H7 (cell line): Measurements from ENCODE around the gene PDIA6. TPM values are rescaled to one million over a fixed set of nuclear protein-coding genes. Genes with fewer than 3 reads are reported as not detected.
"Not testable (repeated sequence)": the region's sequence is repeated elsewhere in the genome, so short reads cannot be mapped to it uniquely, and the experiment has no call there.

Experiments
- DNase-seq: peaks from one replicate; pipeline ENCODE4 v3.0.0; 2012
- H3K27me3 ChIP-seq: 2 replicates; pipeline ENCODE4 v1.6.0; 2011; ENCODE audit warnings: mild to moderate bottlenecking, low read length; ENCODE audit not compliant: control insufficient read depth, insufficient read depth
- H3K36me3 ChIP-seq: replicated peaks from 2 replicates; pipeline ENCODE4 v1.5.1; 2011; ENCODE audit warnings: low read length; ENCODE audit not compliant: control insufficient read depth, insufficient read depth
- H3K4me3 ChIP-seq: 2 replicates; pipeline ENCODE4 v1.5.1; 2011; ENCODE audit warnings: low read depth, mild to moderate bottlenecking, control low read depth, low read length, moderate library complexity; ENCODE audit not compliant: insufficient read depth
- total RNA-seq: library from RNA; depleted of rRNA; stranded (reverse); fragments of >200 nt; shearing (Covaris generic); gene quantifications from 2 replicates; pipeline ENCODE4 v1.2.3, GENCODE V29; 2014

Gene PDIA6
- total RNA-seq, 1 experiment from 2014 or later: 354 TPM

- not testable (repeated sequence) for DNase-seq, H3K4me3 ChIP-seq, H3K27me3 ChIP-seq, H3K36me3 ChIP-seq
These were observed 6.6 kb downstream of the PDIA6 start for GRCh38 chr2:10805990-10806389.

GRCh38 chr2:10802657-10803056 lies 9.9 kb downstream of the PDIA6 start:
- H3K27me3 ChIP-seq: no peaks in the 10 kb centered on the region
- peaks cover 13% of the 10 kb centered on the region for H3K36me3 ChIP-seq
- H3K4me3 ChIP-seq: no peak overlapping the region
- no peak for DNase-seq

- Histone ChIP-seq H3K36me3 (peaks cover 27% of the 10 kb centered on the region), H3K4me3 (no peak overlapping the region), H3K27me3 (no peaks in the 10 kb centered on the region)
- no peak for DNase-seq
These were observed 12.4 kb downstream of the PDIA6 start for GRCh38 chr2:10800163-10800562.

GRCh38 chr2:10798783-10799182 lies 13.8 kb downstream of the PDIA6 start:
- peak; percentile 53 for DNase-seq
- Histone ChIP-seq H3K27me3 (no peaks in the 10 kb centered on the region), H3K36me3 (peaks cover 28% of the 10 kb centered on the region), H3K4me3 (no peak overlapping the region)

- no peak for DNase-seq
- peaks cover 31% of the 10 kb centered on the region for H3K36me3 ChIP-seq
These were observed 15.9 kb downstream of the PDIA6 start for GRCh38 chr2:10796703-10797102.

GRCh38 chr2:10795508-10796046 lies 17.0 kb downstream of the PDIA6 start:
- Histone ChIP-seq H3K36me3 (peaks cover 33% of the 10 kb centered on the region), H3K27me3 (no peaks in the 10 kb centered on the region), H3K4me3 (no peak overlapping the region)
- DNase-seq: no peak

More at GRCh38 chr2:10796703-10797102, 15.9 kb downstream of the PDIA6 start:
- no peaks in the 10 kb centered on the region for H3K27me3 ChIP-seq
- H3K4me3 ChIP-seq: no peak overlapping the region

GRCh38 chr2:10794876-10795275 lies 17.7 kb downstream of the PDIA6 start:
- no peaks in the 10 kb centered on the region for H3K27me3 ChIP-seq
- peaks cover 35% of the 10 kb centered on the region for H3K36me3 ChIP-seq
- no peak overlapping the region for H3K4me3 ChIP-seq
- no peak for DNase-seq

- no peak for DNase-seq
- Histone ChIP-seq H3K4me3 (no peak overlapping the region), H3K27me3 (no peaks in the 10 kb centered on the region), H3K36me3 (peaks cover 40% of the 10 kb centered on the region)
These were observed 18.8 kb downstream of the PDIA6 start for GRCh38 chr2:10793816-10794215.

- Histone ChIP-seq H3K27me3 (no peaks in the 10 kb centered on the region), H3K4me3 (no peak overlapping the region), H3K36me3 (peaks cover 43% of the 10 kb centered on the region)
- DNase-seq: peak; percentile 55
These were observed 19.8 kb downstream of the PDIA6 start for GRCh38 chr2:10792660-10793400.

- peaks cover 40% of the 10 kb centered on the region for H3K36me3 ChIP-seq
- DNase-seq: no peak
- H3K27me3 ChIP-seq: no peaks in the 10 kb centered on the region
- no peak overlapping the region for H3K4me3 ChIP-seq
These were observed 20.5 kb downstream of the PDIA6 start for GRCh38 chr2:10792001-10792634.

- H3K36me3 ChIP-seq: peaks cover 45% of the 10 kb centered on the region
These were observed 22.2 kb downstream of the PDIA6 start for GRCh38 chr2:10790228-10790973.

GRCh38 chr2:10788855-10789254 lies 23.7 kb downstream of the PDIA6 start:
- no peak overlapping the region for H3K4me3 ChIP-seq
- peaks cover 50% of the 10 kb centered on the region for H3K36me3 ChIP-seq
- H3K27me3 ChIP-seq: no peaks in the 10 kb centered on the region
- DNase-seq: no peak

More at GRCh38 chr2:10790228-10790973, 22.2 kb downstream of the PDIA6 start:
- DNase-seq: no peak
- H3K27me3 ChIP-seq: no peaks in the 10 kb centered on the region
- no peak overlapping the region for H3K4me3 ChIP-seq

GRCh38 chr2:10787176-10787968 lies 25.2 kb downstream of the PDIA6 start:
- peaks cover 47% of the 10 kb centered on the region for H3K36me3 ChIP-seq
- H3K4me3 ChIP-seq: no peak overlapping the region
- peak; percentile 77 for DNase-seq
- H3K27me3 ChIP-seq: no peaks in the 10 kb centered on the region
